ENCODE measurements around the gene LARP6. TPM values are rescaled to one million over a fixed set of nuclear protein-coding genes. Genes with fewer than 3 reads are reported as not detected.

Gene LARP6
- total RNA-seq, 6 experiments from 2014 or later: 105 to 121 (median 115) TPM

DNA sequence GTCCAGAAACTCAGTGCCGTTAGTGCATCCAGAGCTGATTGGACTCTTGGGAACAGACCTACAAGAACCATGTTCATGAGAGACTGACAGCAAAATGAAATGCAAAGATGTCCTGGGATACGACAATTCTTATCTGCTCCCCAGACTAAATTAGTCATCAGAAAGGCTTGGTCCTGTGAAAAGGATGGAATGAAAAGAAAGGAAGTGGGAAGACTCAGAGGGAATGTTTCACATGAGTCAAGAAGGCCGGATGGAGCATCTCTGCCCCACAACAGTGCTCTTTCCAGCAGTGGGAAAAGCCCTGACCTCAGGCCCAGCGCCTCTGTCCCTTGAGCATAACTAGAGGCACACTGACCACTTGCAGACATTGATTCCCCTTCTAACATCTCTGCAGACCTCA, 51.3 kb downstream of the LARP6 start:
- Mint-ChIP-seq H3K4me3 (peak overlapping the region; percentile 62), H3K27ac (peak overlapping the region; percentile 89), H3K9me3 (peaks cover 3% of the 10 kb centered on the region; the same call in 1 of the 2 replicates), H3K4me1 (ENCODE audit: low read depth) (peaks cover 83% of the 10 kb centered on the region), H3K27me3 (ENCODE audit: insufficient read depth) (peaks cover 1% of the 10 kb centered on the region; the same call in 1 of the 2 replicates), H3K36me3 (ENCODE audit: low read depth) (peaks cover 6% of the 10 kb centered on the region; the same call in 1 of the 2 replicates)
- TF ChIP-seq, protein P1, sequence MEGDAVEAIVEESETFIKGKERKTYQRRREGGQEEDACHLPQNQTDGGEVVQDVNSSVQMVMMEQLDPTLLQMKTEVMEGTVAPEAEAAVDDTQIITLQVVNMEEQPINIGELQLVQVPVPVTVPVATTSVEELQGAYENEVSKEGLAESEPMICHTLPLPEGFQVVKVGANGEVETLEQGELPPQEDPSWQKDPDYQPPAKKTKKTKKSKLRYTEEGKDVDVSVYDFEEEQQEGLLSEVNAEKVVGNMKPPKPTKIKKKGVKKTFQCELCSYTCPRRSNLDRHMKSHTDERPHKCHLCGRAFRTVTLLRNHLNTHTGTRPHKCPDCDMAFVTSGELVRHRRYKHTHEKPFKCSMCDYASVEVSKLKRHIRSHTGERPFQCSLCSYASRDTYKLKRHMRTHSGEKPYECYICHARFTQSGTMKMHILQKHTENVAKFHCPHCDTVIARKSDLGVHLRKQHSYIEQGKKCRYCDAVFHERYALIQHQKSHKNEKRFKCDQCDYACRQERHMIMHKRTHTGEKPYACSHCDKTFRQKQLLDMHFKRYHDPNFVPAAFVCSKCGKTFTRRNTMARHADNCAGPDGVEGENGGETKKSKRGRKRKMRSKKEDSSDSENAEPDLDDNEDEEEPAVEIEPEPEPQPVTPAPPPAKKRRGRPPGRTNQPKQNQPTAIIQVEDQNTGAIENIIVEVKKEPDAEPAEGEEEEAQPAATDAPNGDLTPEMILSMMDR (IDR thresholded peaks at IDR 0.05): no peak
- DNase-seq: peak; percentile 77

DNA sequence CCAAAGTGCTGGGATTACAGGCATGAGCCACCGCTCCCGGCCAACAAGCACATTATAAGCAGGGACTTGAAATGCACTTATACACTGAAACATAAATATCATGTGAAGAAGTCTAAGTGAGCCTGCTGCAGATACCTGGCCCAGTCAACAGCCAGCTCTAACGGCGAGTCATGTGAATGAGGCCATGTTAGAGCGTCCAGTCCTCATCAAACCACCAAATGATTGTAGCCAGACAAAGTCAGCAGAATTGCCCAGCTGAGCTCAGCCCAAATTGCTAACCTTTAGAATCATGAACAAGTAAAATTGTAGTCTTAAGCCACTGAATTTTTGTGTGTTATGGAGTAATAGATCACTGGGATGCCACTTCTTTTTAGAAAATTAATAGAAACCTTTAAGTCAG, 52.8 kb downstream of the LARP6 start:
- peak overlapping the region; percentile 23; the same call in 1 of the 2 replicates for H3K4me3 Mint-ChIP-seq
- H3K36me3 Mint-ChIP-seq (ENCODE audit: low read depth): peaks cover 10% of the 10 kb centered on the region
- no peak for DNase-seq
- peaks cover 1% of the 10 kb centered on the region; the same call in 1 of the 2 replicates for H3K27me3 Mint-ChIP-seq (ENCODE audit: insufficient read depth)
- H3K9me3 Mint-ChIP-seq: peaks cover 3% of the 10 kb centered on the region; the same call in 1 of the 2 replicates
- peak overlapping the region; percentile 78 for H3K27ac Mint-ChIP-seq
- TF ChIP-seq, protein P1 (IDR thresholded peaks at IDR 0.05): no peak
- peaks cover 83% of the 10 kb centered on the region for H3K4me1 Mint-ChIP-seq (ENCODE audit: low read depth)

DNA sequence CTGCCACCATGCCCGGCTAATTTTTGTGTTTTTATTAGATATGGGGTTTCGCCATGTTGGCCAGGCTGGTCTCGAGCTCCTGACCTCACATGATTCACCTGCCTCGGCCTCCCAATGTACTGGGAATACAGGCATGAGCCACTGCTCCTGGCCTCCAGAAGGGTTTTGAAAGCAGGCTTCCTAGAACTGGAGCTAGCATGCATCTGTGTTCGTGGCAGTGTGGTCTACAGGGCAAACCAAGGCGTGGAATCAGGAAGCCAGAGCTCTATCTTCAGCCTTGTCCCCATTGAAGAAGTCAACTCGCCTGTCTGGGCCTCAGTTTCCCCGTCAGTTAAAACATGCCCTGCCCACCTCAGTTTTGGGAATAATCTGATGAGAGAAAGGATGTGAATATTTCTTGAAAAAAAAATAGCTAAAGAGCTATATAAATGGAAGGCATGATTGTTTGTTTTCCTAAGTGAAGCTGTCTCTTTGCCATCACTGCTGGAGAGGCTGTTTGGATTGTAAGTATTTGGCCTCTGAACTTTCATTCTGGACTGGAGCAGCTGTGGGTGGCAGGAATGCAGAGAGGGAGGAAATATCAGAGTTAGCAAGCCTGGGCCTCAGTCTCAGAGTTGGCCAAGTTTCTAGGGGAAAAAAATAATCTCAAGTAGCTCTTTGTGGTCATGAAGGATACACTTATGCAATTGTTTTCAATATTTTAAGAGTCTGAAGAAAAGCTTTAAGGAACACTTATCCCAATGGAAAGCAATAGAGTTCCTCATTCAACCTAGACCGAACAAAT, 54.1 kb downstream of the LARP6 start:
- Mint-ChIP-seq H3K36me3 (ENCODE audit: low read depth) (peaks cover 10% of the 10 kb centered on the region), H3K4me3 (peak overlapping the region; percentile 22; the same call in 1 of the 2 replicates), H3K9me3 (peaks cover 3% of the 10 kb centered on the region; the same call in 1 of the 2 replicates), H3K4me1 (ENCODE audit: low read depth) (peaks cover 88% of the 10 kb centered on the region), H3K27ac (peak overlapping the region; percentile 78), H3K27me3 (ENCODE audit: insufficient read depth) (peaks cover 1% of the 10 kb centered on the region; the same call in 1 of the 2 replicates)
- DNase-seq: peak; percentile 86
- TF ChIP-seq, protein P1 (IDR thresholded peaks at IDR 0.05): no peak

DNA sequence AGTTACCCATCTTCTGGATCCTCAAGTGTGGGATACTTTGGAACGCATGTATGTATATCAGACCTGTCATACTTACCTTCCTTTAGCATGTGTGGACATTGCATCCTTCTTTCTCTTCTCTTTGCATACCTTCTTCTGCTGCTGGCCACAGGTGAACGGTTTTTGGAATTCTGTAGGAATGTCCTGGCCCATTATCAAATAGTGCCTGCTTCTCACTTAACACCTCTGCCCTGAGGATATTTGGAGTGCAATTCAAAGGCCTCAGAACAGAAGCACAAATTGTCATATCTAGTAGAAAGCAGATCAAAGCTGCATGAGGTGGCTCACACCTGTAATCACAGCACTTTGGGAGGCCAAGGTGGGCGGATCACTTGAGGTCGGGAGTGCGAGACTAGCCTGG, 56.5 kb downstream of the LARP6 start:
- Mint-ChIP-seq H3K36me3 (ENCODE audit: low read depth) (peaks cover 6% of the 10 kb centered on the region), H3K27me3 (ENCODE audit: insufficient read depth) (peaks cover 1% of the 10 kb centered on the region; the same call in 1 of the 2 replicates), H3K27ac (no peak overlapping the region; the same call in 1 of the 2 replicates), H3K4me1 (ENCODE audit: low read depth) (peaks cover 99% of the 10 kb centered on the region), H3K4me3 (no peak overlapping the region), H3K9me3 (no peaks in the 10 kb centered on the region; the same call in 1 of the 2 replicates)
- no peak for DNase-seq
- TF ChIP-seq, protein P1 (IDR thresholded peaks at IDR 0.05): no peak

DNA sequence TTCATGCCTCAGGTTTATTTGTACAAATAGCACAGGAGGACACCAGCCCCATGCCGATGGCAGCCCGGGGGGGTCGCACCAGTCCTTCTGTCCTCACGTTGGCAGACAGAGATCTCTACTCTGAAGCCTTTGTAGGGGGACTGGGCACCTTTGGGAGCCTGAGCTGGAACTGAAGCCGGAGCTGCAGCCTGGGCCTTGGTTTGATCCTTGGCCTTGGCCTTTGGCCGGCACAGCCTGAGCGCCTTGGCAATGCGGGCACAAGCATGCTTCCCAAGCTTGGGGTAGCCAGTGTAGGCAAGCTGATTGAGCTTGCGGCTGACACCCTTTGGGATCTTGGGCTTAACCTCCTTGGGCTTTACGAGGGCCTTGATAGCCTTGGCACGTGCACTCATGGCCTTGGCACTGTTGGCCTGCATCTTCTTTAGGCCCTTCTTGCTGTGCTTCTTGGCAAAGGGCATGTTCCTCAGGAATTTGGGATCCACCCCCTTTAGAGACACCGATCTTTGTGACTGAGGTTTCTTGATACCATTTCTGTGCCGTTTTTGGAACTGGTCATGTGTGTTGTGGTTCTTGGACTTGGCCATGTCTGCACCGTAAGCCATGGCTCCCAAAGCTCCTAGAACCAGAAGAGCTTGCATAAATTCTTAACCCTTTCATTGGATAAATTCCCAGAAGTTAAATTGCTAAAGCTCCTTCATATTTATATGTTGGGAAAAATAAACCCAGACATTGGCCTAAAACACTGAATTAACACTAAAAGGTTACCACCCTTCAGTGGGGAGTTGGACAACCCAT, 57.2 kb downstream of the LARP6 start:
- Mint-ChIP-seq H3K4me1 (ENCODE audit: low read depth) (peaks cover 100% of the 10 kb centered on the region), H3K27ac (peak overlapping the region; percentile 100), H3K36me3 (ENCODE audit: low read depth) (peaks cover 4% of the 10 kb centered on the region), H3K27me3 (ENCODE audit: insufficient read depth) (peaks cover 1% of the 10 kb centered on the region; the same call in 1 of the 2 replicates), H3K9me3 (no peaks in the 10 kb centered on the region; the same call in 1 of the 2 replicates), H3K4me3 (no peak overlapping the region)
- no peak for DNase-seq
- TF ChIP-seq, protein P1 (IDR thresholded peaks at IDR 0.05): no peak
